HepG2 (cell line): ENCODE data around the gene C6orf132. TPM values are rescaled to one million over a fixed set of nuclear protein-coding genes. Genes with fewer than 3 reads are reported as not detected.
A peak's percentile ranks its signal among the peaks of the same experiment; 100 is the strongest.

Experiments used
- ATAC-seq: fragments of 200-7000 bp; cut with Tn5 transposase; 3 replicates; pipeline ENCODE4 v1.9.1; 2020; ENCODE audit warnings: mild to moderate bottlenecking, moderate library complexity
- BruUV-seq: library from RNA; stranded (reverse); fragments of 400-500 nt; replicated peaks from 2 replicates; lab custom pipeline; 2021; lab: Mats Ljungman, UMichigan
- CTCF ChIA-PET: fragments of 300-600 bp; formaldehyde crosslinking; extraction: SDS; loops from one replicate; lab custom pipeline; 2021; ENCODE audit warnings: low total read pairs, inconsistent platforms, low intra/inter-chr PET ratio; lab: Yijun Ruan, JAX
- POLR2A ChIA-PET: fragments of 350-600 bp; sonication (Branson Sonifier 250); formaldehyde crosslinking; loops from one replicate; lab custom pipeline; 2020; ENCODE audit warnings: antibody characterized with exemption, inconsistent platforms; lab: Yijun Ruan, JAX
- DNase-seq: peaks from one replicate; pipeline ENCODE4 v3.0.0-alpha.2; 2015; ENCODE audit warnings: low spot score
- FAIRE-seq: peaks from 3 replicates; lab custom pipeline; 2011; peaks lifted over from hg19 to GRCh38; lab: Jason Lieb, UNC
- H2AFZ ChIP-seq: one replicate; pipeline ENCODE4 v1.6.1; 2011; ENCODE audit warnings: low read length, inconsistent platforms
- H3K27ac ChIP-seq: fragments of 300-600 bp; 3 replicates; pipeline ENCODE4 v1.8.0; 2011; ENCODE audit warnings: mixed run types, mild to moderate bottlenecking, mixed read lengths, low read length, inconsistent platforms; ENCODE audit not compliant: insufficient read depth; ENCODE audit errors: extremely low read length
- H3K27me3 ChIP-seq, 2 experiments: fragments of 200-600 bp in 1 of 2; 2 replicates in 1 of 2; 3 replicates in 1 of 2; pipeline versions ENCODE4 v1.6.0 to v1.8.0; 2011; ENCODE audit warnings: low read length in 2 of 2, mild to moderate bottlenecking in 2 of 2, moderate library complexity in 2 of 2, inconsistent platforms in 1 of 2; ENCODE audit not compliant: insufficient read depth in 2 of 2, control insufficient read depth in 1 of 2
- H3K36me3 ChIP-seq, 2 experiments: fragments of 200-600 bp in 1 of 2; replicated peaks in 1 of 2; 2 replicates in 1 of 2; 3 replicates in 1 of 2; pipeline versions ENCODE4 v1.5.1 to v1.8.0; 2011; ENCODE audit warnings: low read length in 2 of 2, inconsistent platforms in 1 of 2; ENCODE audit not compliant: insufficient read depth in 2 of 2, control insufficient read depth in 1 of 2
- H3K4me1 ChIP-seq: 2 replicates; pipeline ENCODE4 v1.5.1; 2012; ENCODE audit warnings: low read length, inconsistent platforms; ENCODE audit not compliant: insufficient read depth
- H3K4me2 ChIP-seq: 2 replicates; pipeline ENCODE4 v1.6.0; 2011; ENCODE audit warnings: low read depth, low read length, inconsistent platforms
- H3K4me3 ChIP-seq, 3 experiments: fragments of 200-600 bp in 1 of 3; sonication (generic), shearing (Covaris generic) in 1 of 3; replicated peaks in 1 of 3; 2 replicates each; pipeline ENCODE4 v1.5.1; 2011 to 2016; ENCODE audit warnings: low read length in 3 of 3, inconsistent platforms in 2 of 3, low read depth in 2 of 3, mild to moderate bottlenecking in 2 of 3, control low read depth in 1 of 3, mixed read lengths in 1 of 3; ENCODE audit not compliant: insufficient read depth in 1 of 3
- H3K79me2 ChIP-seq: one replicate; pipeline ENCODE4 v1.6.1; 2011; ENCODE audit warnings: low read length, inconsistent platforms; ENCODE audit not compliant: insufficient read depth
- H3K9ac ChIP-seq: 2 replicates; pipeline ENCODE4 v1.6.0; 2011; ENCODE audit warnings: mild to moderate bottlenecking, low read depth, low read length, inconsistent platforms; ENCODE audit not compliant: insufficient read depth
- H3K9me3 ChIP-seq: 2 replicates; pipeline ENCODE4 v1.5.1; 2012; ENCODE audit warnings: mild to moderate bottlenecking, low read length
- H4K20me1 ChIP-seq: 2 replicates; pipeline ENCODE4 v1.6.0; 2011; ENCODE audit warnings: inconsistent platforms, mild to moderate bottlenecking, low read length, moderate library complexity; ENCODE audit not compliant: insufficient read depth
- AHR ChIP-seq: IDR thresholded peaks from 2 replicates; pipeline ENCODE4 v1.6.1; 2018; ENCODE audit warnings: missing genetic modification reagents, missing compliant biosample characterization
- DNMT3B ChIP-seq: conservative IDR thresholded peaks from 2 replicates; pipeline ENCODE4 v1.6.1; 2016; ENCODE audit warnings: missing biosample characterization, control low read depth
- JDP2 ChIP-seq: sonication (generic); formaldehyde crosslinking; IDR thresholded peaks from 2 replicates; pipeline ENCODE4 v1.8.1; 2022; ENCODE audit warnings: missing genetic modification reagents, borderline replicate concordance
- KDM6A ChIP-seq: IDR thresholded peaks from 2 replicates; pipeline ENCODE4 v1.6.1; 2016; ENCODE audit warnings: low read depth
- MAZ ChIP-seq, 2 experiments: sonication (generic) in 1 of 2; formaldehyde crosslinking in 1 of 2; IDR thresholded peaks; 2 replicates each; pipeline versions ENCODE4 v1.5.0 to v1.6.1; 2012 to 2020; ENCODE audit warnings: low read depth in 2 of 2, mild to moderate bottlenecking in 2 of 2, borderline replicate concordance in 1 of 2, improper control_type of control experiment in 1 of 2, low read length in 1 of 2, missing genetic modification reagents in 1 of 2, moderate library complexity in 1 of 2
- NFIB ChIP-seq: sonication (generic); formaldehyde crosslinking; IDR thresholded peaks from 2 replicates; pipeline ENCODE4 v1.9.0; 2021; ENCODE audit warnings: missing genetic modification reagents, mild to moderate bottlenecking, borderline replicate concordance
- NR1H2 ChIP-seq: sonication (generic); formaldehyde crosslinking; IDR thresholded peaks from 2 replicates; pipeline ENCODE4 v1.8.1; 2022; ENCODE audit warnings: low read depth, missing genetic modification reagents, borderline replicate concordance
- NR2F6 ChIP-seq, 2 experiments: IDR thresholded peaks; 2 replicates each; pipeline ENCODE4 v1.6.1; 2016; ENCODE audit warnings: antibody characterized with exemption in 1 of 2, mild to moderate bottlenecking in 1 of 2
- PBX2 ChIP-seq: IDR thresholded peaks from 2 replicates; pipeline ENCODE4 v1.6.1; 2016; ENCODE audit warnings: control low read depth
- PHF21A ChIP-seq: sonication (generic); formaldehyde crosslinking; IDR thresholded peaks from 2 replicates; pipeline ENCODE4 v1.5.0; 2020; ENCODE audit warnings: mild to moderate bottlenecking, missing genetic modification reagents
- ZBED4 ChIP-seq: sonication (generic); formaldehyde crosslinking; IDR thresholded peaks from 2 replicates; pipeline ENCODE4 v1.4.0; 2020; ENCODE audit warnings: missing genetic modification reagents, borderline replicate concordance
- ZKSCAN5 ChIP-seq: sonication (generic); formaldehyde crosslinking; IDR thresholded peaks from 2 replicates; pipeline ENCODE4 v1.5.1; 2020; ENCODE audit warnings: mild to moderate bottlenecking, missing genetic modification reagents
- ZNF572 ChIP-seq: sonication (generic); formaldehyde crosslinking; IDR thresholded peaks from 2 replicates; pipeline ENCODE4 v1.5.1; 2020; ENCODE audit warnings: mild to moderate bottlenecking, missing genetic modification reagents
- WGBS: methylation state at CpG from one replicate; pipeline ENCODE4 v1.1.6; 2017; ENCODE audit warnings: low lambda C conversion rate; 5-methylcytosine and 5-hydroxymethylcytosine counted together
- in situ Hi-C: cut with HindIII; loops from 2 replicates; pipeline ENCODE4 v1.10.0; 2017; ENCODE audit warnings: low pct_unique_long_range_greater_than_20kb; ENCODE audit not compliant: extremely low pct_ligation_motif_present
- intact Hi-C: fragments of 100-400 bp; cut with micrococcal nuclease; formaldehyde crosslinking; loops from one replicate; pipeline ENCODE4 v1.10.0; 2022; ENCODE audit not compliant: unreplicated experiment
- polyA plus RNA-seq, 8 experiments: library from polyadenylated mRNA; depleted of rRNA in 3 of 8; stranded (reverse) in 7 of 8; unstranded in 1 of 8; fragments of >200 nt; fragmentation: Illumina TruSeq in 4 of 8; extraction: Trizol in 4 of 8; gene quantifications; 2 replicates each; pipeline versions ENCODE4 v1.2.1 to v1.2.3, GENCODE V29; 2011 to 2016; ENCODE audit warnings: low read depth in 4 of 8, missing spikeins in 1 of 8, mixed read lengths in 1 of 8; ENCODE audit not compliant: insufficient read depth in 1 of 8
- total RNA-seq, 5 experiments: library from RNA; depleted of rRNA; stranded (reverse); fragments of >200 nt; fragmentation: Illumina TruSeq; extraction: Trizol; gene quantifications; 2 replicates each; pipeline ENCODE4 v1.2.3, GENCODE V29; 2016; ENCODE audit warnings: low read depth in 1 of 5
- TF ChIP-seq, protein P1 (sequence below): sonication (generic); formaldehyde crosslinking; conservative IDR thresholded peaks from 2 replicates; pipeline ENCODE4 v1.4.0; 2020; ENCODE audit warnings: mild to moderate bottlenecking, missing genetic modification reagents, moderate library complexity

The C6orf132 gene
- total and polyA plus RNA-seq, 2 of the 13 experiments (the other 11 are each of a cell fraction or from before 2014, with no cell fraction given): 0.78 to 3.0 TPM

- no peak for TF ChIP-seq MAZ (IDR thresholded peaks at IDR 0.05; ENCODE audit: borderline replicate concordance, low read depth, low read length)
- 0 out of 2 replicates have a peak, but pooled peaks have one; percentile 35 for TF ChIP-seq MAZ (CRISPR knock-in tag; IDR thresholded peaks at IDR 0.05; ENCODE audit: low read depth)
- TF ChIP-seq AHR: 0 out of 2 replicates have a peak, but pooled peaks have one; percentile 16
- TF ChIP-seq PBX2 (CRISPR knock-in tag): no peak
- 0 out of 2 replicates have a peak, but pooled peaks have one; percentile 12 for TF ChIP-seq PHF21A (CRISPR knock-in tag)
- 0 out of 2 replicates have a peak, but pooled peaks have one; percentile 24 for TF ChIP-seq NR2F6 (IDR thresholded peaks at IDR 0.05)
- peak; percentile 34; the same call in 1 of the 2 replicates for TF ChIP-seq NR2F6 (CRISPR knock-in tag; IDR thresholded peaks at IDR 0.05)
- no peak for TF ChIP-seq NR1H2 (CRISPR knock-in tag)
Observed at GRCh38 chr6:42162384-42162783, 20.0 kb upstream of the C6orf132 start (continued).

GRCh38 chr6:42159431-42160024, 17.1 kb upstream of the C6orf132 start:
- Histone ChIP-seq H3K36me3 (no peaks in the 10 kb centered on the region), H3K27me3 (peaks cover 3 to 16% of the 10 kb centered on the region in 2 experiments; a peak in 3 of 5 replicates), H3K4me2 (no peak overlapping the region), H2AFZ (no peak overlapping the region), H3K27ac (no peak overlapping the region), H3K4me3 (no peak overlapping the region), H3K9ac (no peak overlapping the region), H4K20me1 (no peaks in the 10 kb centered on the region), H3K4me1 (peaks cover 39% of the 10 kb centered on the region), H3K79me2 (no peaks in the 10 kb centered on the region), H3K9me3 (no peaks in the 10 kb centered on the region)
- WGBS: 32% methylated on average over 4 of the region's 4 CpGs
- BruUV-seq: no TSS peak
- ChIA-PET CTCF (no interaction called here), POLR2A (no interaction called here)
- intact Hi-C loops (loop anchor here (5.0 kb wide), 1 partner anchor 42 kb away; no protein-coding TSS in a partner anchor), in situ Hi-C loops (no loop called here)
- DNase-seq (no peak), FAIRE-seq (no peak), ATAC-seq (no peak)
- TF ChIP-seq KDM6A (CRISPR knock-in tag): no peak
- TF ChIP-seq JDP2 (CRISPR knock-in tag): no peak
- no peak for TF ChIP-seq DNMT3B
- no peak for TF ChIP-seq NFIB (CRISPR knock-in tag)
- no peak for TF ChIP-seq ZBED4 (CRISPR knock-in tag)
- TF ChIP-seq ZNF572: no peak
- no peak for TF ChIP-seq ZKSCAN5
- TF ChIP-seq, protein P1, sequence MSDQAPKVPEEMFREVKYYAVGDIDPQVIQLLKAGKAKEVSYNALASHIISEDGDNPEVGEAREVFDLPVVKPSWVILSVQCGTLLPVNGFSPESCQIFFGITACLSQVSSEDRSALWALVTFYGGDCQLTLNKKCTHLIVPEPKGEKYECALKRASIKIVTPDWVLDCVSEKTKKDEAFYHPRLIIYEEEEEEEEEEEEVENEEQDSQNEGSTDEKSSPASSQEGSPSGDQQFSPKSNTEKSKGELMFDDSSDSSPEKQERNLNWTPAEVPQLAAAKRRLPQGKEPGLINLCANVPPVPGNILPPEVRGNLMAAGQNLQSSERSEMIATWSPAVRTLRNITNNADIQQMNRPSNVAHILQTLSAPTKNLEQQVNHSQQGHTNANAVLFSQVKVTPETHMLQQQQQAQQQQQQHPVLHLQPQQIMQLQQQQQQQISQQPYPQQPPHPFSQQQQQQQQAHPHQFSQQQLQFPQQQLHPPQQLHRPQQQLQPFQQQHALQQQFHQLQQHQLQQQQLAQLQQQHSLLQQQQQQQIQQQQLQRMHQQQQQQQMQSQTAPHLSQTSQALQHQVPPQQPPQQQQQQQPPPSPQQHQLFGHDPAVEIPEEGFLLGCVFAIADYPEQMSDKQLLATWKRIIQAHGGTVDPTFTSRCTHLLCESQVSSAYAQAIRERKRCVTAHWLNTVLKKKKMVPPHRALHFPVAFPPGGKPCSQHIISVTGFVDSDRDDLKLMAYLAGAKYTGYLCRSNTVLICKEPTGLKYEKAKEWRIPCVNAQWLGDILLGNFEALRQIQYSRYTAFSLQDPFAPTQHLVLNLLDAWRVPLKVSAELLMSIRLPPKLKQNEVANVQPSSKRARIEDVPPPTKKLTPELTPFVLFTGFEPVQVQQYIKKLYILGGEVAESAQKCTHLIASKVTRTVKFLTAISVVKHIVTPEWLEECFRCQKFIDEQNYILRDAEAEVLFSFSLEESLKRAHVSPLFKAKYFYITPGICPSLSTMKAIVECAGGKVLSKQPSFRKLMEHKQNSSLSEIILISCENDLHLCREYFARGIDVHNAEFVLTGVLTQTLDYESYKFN: no peak
